Dermis microvascular lymphatic vessel endothelial cell (primary cell): Measurements from ENCODE around the gene TTL. TPM values are rescaled to one million over a fixed set of nuclear protein-coding genes. Genes with fewer than 3 reads are reported as not detected.

Experiments
- DNase-seq, 2 donors: peaks; one replicate each; pipeline versions ENCODE4 v3.0.0 to v3.0.0-alpha.2; 2010; ENCODE audit warnings: low read depth in 2 of 2
- total RNA-seq: library from RNA; depleted of rRNA; stranded (reverse); fragments of >200 nt; gene quantifications from 2 replicates; pipeline ENCODE4 v1.2.1, GENCODE V29; 2014

The TTL gene
- total RNA-seq, 1 donor from 2014 or later = 10.1 TPM

DNA sequence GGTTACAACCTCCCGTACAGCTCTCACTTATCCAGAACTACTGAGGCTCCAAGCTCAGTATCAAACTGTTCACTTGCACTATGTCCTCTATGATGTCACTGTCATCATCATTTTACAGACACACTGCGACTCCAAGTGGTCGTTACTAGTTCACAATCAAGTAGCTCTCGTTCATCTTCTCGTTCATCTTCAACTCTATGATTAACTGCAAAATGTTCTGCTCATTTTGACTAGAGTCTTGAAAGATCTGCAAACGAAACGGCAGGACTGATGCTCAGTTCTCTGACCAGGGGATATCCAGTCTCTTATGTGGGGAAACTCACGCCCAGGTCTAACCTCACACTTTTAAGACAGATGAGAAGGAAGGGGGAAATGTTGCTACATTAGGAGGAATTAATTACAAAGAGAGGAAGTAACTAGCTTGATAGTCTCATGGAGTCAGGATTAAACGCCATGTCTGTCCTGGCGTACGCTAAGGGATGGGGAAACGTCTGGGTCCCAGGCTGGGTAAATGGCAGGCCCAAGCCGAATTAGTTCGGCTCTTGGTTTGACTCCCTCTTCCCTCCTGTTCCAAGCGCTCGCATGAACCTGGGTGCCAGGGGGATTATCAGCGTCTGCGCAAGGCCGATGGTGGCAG, 101.7 kb downstream of the TTL start:
- DNase-seq = peak in 1 of 2 donors; percentile 19

- peak; percentile 94 to 96 for DNase-seq
Observed at GRCh38 chr2:112584134-112584890, 102.4 kb downstream of the TTL start, which contains the start of gene CHCHD5. CHCHD5 (plus strand) TSS chr2:112584609; CDS start chr2:112584648, 39 bp downstream.

- no peak for DNase-seq
Observed at GRCh38 chr2:112584891-112585250, 102.9 kb downstream of the TTL start.

DNA sequence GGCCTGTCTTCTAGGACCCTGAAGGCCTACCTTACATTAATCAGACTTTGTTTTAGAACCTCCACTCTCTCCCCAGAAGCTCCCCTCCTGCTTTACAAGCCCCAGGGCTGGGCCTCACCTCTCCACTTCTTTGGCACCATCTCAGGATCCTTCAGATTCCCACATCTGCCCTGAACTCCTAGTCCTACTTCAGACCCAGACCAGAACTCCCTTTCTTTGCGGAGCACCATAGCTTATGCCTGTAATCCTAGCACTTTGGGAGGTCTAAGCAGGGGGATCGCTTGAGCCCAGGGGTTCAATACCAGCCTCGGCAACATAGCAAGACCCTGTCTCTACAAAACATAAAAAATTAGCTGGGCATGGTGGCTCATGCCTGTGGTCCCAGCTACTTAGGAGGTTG, 103.4 kb downstream of the TTL start:
- no peak for DNase-seq

GRCh38 chr2:112585873-112586464, 104.0 kb downstream of the TTL start:
- no peak for DNase-seq

- DNase-seq = peak in 1 of 2 donors; percentile 47
Observed at GRCh38 chr2:112588611-112589045, 106.7 kb downstream of the TTL start.

Other genes with a start within 250 kb of the TTL start
- gene ZC3H8, start 227.1 kb upstream of the TTL start, total RNA-seq = 2.7 TPM in 2 replicates
- gene ZC3H6, start 206.6 kb upstream of the TTL start, total RNA-seq = 1.8 and 2.0 TPM in 2 replicates
- gene RGPD8, start 48.5 kb upstream of the TTL start, total RNA-seq = 6.2 and 8.7 TPM in 2 replicates
- 17.1 and 20.0 TPM in 2 replicates for gene POLR1B, start 60.3 kb downstream of the TTL start, total RNA-seq
- 5.2 and 7.2 TPM in 2 replicates for gene CHCHD5, start 102.5 kb downstream of the TTL start, total RNA-seq
- gene SLC20A1, start 163.8 kb downstream of the TTL start, total RNA-seq = 20.5 and 20.7 TPM in 2 replicates
- not detected in 2 replicates for gene NT5DC4, start 238.9 kb downstream of the TTL start, total RNA-seq